ENCODE data around the gene LAMTOR1. TPM values are rescaled to one million over a fixed set of nuclear protein-coding genes. Genes with fewer than 3 reads are reported as not detected.

Gene LAMTOR1
- total RNA-seq, 1 experiment from 2014 or later, result 90.6 TPM

Other genes starting within 250 kb of the LAMTOR1 start
- gene DEFB131B, start 224.8 kb downstream of the LAMTOR1 start, total RNA-seq (2014; rRNA removed; shearing (Covaris generic)), result not detected in 2 replicates
- gene XNDC1N, start 174.7 kb downstream of the LAMTOR1 start, total RNA-seq (2014; rRNA removed; shearing (Covaris generic)), result 4.0 and 8.6 TPM in 2 replicates
- gene RNF121, start 174.3 kb downstream of the LAMTOR1 start, total RNA-seq (2014; rRNA removed; shearing (Covaris generic)), result 30.6 and 33.9 TPM in 2 replicates
- 3.4 and 4.9 TPM in 2 replicates for gene IL18BP, start 104.4 kb downstream of the LAMTOR1 start, total RNA-seq (2014; rRNA removed; shearing (Covaris generic))
- 74.2 and 76.7 TPM in 2 replicates for gene NUMA1, start 22.8 kb downstream of the LAMTOR1 start, total RNA-seq (2014; rRNA removed; shearing (Covaris generic))
- gene LRRC51, start 22.4 kb downstream of the LAMTOR1 start, total RNA-seq (2014; rRNA removed; shearing (Covaris generic)), result 3.3 and 6.4 TPM in 2 replicates
- gene TOMT, start 2.6 kb upstream of the LAMTOR1 start, total RNA-seq (2014; rRNA removed; shearing (Covaris generic)), result not detected in 2 replicates
- 38.8 and 56.7 TPM in 2 replicates for gene ANAPC15, start 9.4 kb upstream of the LAMTOR1 start, total RNA-seq (2014; rRNA removed; shearing (Covaris generic))
- not detected in 2 replicates for gene FOLR3, start 32.4 kb upstream of the LAMTOR1 start, total RNA-seq (2014; rRNA removed; shearing (Covaris generic))
- not detected in 2 replicates for gene FOLR1, start 88.8 kb upstream of the LAMTOR1 start, total RNA-seq (2014; rRNA removed; shearing (Covaris generic))
- gene FOLR2, start 113.5 kb upstream of the LAMTOR1 start, total RNA-seq (2014; rRNA removed; shearing (Covaris generic)), result not detected in 2 replicates
- gene INPPL1, start 121.5 kb upstream of the LAMTOR1 start, total RNA-seq (2014; rRNA removed; shearing (Covaris generic)), result 27.4 and 57.3 TPM in 2 replicates
- gene PHOX2A, start 140.9 kb upstream of the LAMTOR1 start, total RNA-seq (2014; rRNA removed; shearing (Covaris generic)), result not detected in 2 replicates